AG09319 (cell line): Measurements from ENCODE around the gene KMT2B.

Source experiments
- DNase-seq: peaks from one replicate; pipeline ENCODE4 v3.0.0-alpha.2; 2010; ENCODE audit warnings: low read depth; ENCODE audit errors: extremely low read depth
- TF ChIP-seq, protein P1 (sequence below): IDR thresholded peaks from 2 replicates; pipeline ENCODE4 v1.5.1; 2011; ENCODE audit warnings: low read depth, mild to moderate bottlenecking, inconsistent platforms, low read length, moderate library complexity

The KMT2B gene

GRCh38 chr19:35746087-35746462 is 28.3 kb downstream of the KMT2B start:
- TF ChIP-seq, protein P1, sequence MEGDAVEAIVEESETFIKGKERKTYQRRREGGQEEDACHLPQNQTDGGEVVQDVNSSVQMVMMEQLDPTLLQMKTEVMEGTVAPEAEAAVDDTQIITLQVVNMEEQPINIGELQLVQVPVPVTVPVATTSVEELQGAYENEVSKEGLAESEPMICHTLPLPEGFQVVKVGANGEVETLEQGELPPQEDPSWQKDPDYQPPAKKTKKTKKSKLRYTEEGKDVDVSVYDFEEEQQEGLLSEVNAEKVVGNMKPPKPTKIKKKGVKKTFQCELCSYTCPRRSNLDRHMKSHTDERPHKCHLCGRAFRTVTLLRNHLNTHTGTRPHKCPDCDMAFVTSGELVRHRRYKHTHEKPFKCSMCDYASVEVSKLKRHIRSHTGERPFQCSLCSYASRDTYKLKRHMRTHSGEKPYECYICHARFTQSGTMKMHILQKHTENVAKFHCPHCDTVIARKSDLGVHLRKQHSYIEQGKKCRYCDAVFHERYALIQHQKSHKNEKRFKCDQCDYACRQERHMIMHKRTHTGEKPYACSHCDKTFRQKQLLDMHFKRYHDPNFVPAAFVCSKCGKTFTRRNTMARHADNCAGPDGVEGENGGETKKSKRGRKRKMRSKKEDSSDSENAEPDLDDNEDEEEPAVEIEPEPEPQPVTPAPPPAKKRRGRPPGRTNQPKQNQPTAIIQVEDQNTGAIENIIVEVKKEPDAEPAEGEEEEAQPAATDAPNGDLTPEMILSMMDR, result no peak
- no peak for DNase-seq

DNA sequence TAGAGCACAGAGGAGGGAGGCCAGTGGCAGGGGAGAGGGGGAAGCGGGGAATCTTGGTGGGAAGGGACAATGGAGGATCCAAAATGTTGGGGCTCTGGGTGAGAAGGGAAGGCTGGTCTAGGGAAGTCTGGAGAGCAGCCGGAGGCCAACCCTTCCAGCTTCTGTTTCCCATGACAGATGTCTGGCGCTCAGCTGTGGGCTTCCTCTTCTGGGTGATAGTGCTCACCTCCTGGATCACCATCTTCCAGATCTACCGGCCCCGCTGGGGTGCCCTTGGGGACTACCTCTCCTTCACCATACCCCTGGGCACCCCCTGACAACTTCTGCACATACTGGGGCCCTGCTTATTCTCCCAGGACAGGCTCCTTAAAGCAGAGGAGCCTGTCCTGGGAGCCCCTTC is 28.7 kb downstream of the KMT2B start:
- no peak for DNase-seq
- TF ChIP-seq, protein P1, result no peak

- TF ChIP-seq, protein P1, result no peak
- peak; percentile 99 for DNase-seq
Measured at GRCh38 chr19:35748106-35749020, 30.6 kb downstream of the KMT2B start, which contains the start of gene LIN37. TSS of gene LIN37 (plus strand) at chr19:35748576. CDS start at chr19:35748725, 149 bp downstream.

- TF ChIP-seq, protein P1, result no peak
- no peak for DNase-seq
Measured at GRCh38 chr19:35750167-35750566, 32.4 kb downstream of the KMT2B start.

- TF ChIP-seq, protein P1, result no peak
- DNase-seq, result no peak
Measured at GRCh38 chr19:35751839-35752745, 34.3 kb downstream of the KMT2B start.

GRCh38 chr19:35752746-35753350 is 35.0 kb downstream of the KMT2B start:
- TF ChIP-seq, protein P1, result no peak
- DNase-seq, result no peak
